K562 (cell line): ENCODE measurements around the gene BACH1. TPM values are rescaled to one million over a fixed set of nuclear protein-coding genes. Genes with fewer than 3 reads are reported as not detected.

Experiments used
- EHMT2 ChIP-seq: fragments of 450-650 bp; IDR thresholded peaks from 2 replicates; pipeline ENCODE4 v1.6.1; 2018; ENCODE audit warnings: antibody characterized with exemption
- ESRRA ChIP-seq: fragments of 450-650 bp; IDR thresholded peaks from 2 replicates; pipeline ENCODE4 v1.6.1; 2014; ENCODE audit warnings: low read depth, mild to moderate bottlenecking, moderate library complexity, borderline replicate concordance
- ESRRB ChIP-seq: fragments of 250-450 bp; sonication (Bioruptor Pico); IDR thresholded peaks from 2 replicates; pipeline ENCODE4 v1.5.0; 2020; ENCODE audit warnings: mild to moderate bottlenecking, moderate library complexity, borderline replicate concordance
- FOSL1 ChIP-seq: fragments of 200-800 bp; sonication (Bioruptor generic); conservative IDR thresholded peaks from 2 replicates; pipeline ENCODE4 v1.6.1; 2016; ENCODE audit warnings: missing genetic modification characterization, missing compliant biosample characterization
- FOXK1 ChIP-seq: sonication (generic); formaldehyde crosslinking; IDR thresholded peaks from 2 replicates; pipeline ENCODE4 v1.8.0; 2022; ENCODE audit warnings: missing genetic modification reagents, mild to moderate bottlenecking, borderline replicate concordance
- POLR3G ChIP-seq: IDR thresholded peaks from 2 replicates; pipeline ENCODE4 v1.6.1; 2011; ENCODE audit not compliant: insufficient read length, insufficient replicate concordance; ENCODE audit errors: extremely low read depth
- TCFL5 ChIP-seq: fragments of 250-450 bp; sonication (Bioruptor Pico); conservative IDR thresholded peaks from 2 replicates; pipeline ENCODE4 v1.6.1; 2021; ENCODE audit warnings: mild to moderate bottlenecking, moderate library complexity, matching md5 sums
- TEAD1 ChIP-seq, 2 experiments: fragments of 450-650 bp in 1 of 2; sonication (generic) in 1 of 2; formaldehyde crosslinking; IDR thresholded peaks; 2 replicates each; pipeline versions ENCODE4 v1.4.0 to v1.8.0; 2020 to 2022; ENCODE audit warnings: mild to moderate bottlenecking in 2 of 2, missing genetic modification reagents in 1 of 2
- USF2 ChIP-seq: sonication (generic); formaldehyde crosslinking; IDR thresholded peaks from 2 replicates; pipeline ENCODE4 v1.5.0; 2020; ENCODE audit warnings: missing genetic modification reagents
- ZNF134 ChIP-seq: fragments of 250-450 bp; sonication (Bioruptor Pico); conservative IDR thresholded peaks from 2 replicates; pipeline ENCODE4 v1.4.0; 2020
- ZNF143 ChIP-seq: sonication (generic); formaldehyde crosslinking; IDR thresholded peaks from 2 replicates; pipeline ENCODE4 v1.9.0; 2022; ENCODE audit warnings: mild to moderate bottlenecking, missing genetic modification reagents
- ZNF174 ChIP-seq: fragments of 250-450 bp; sonication (Bioruptor Pico); IDR thresholded peaks from 2 replicates; pipeline ENCODE4 v1.4.0; 2020; ENCODE audit warnings: mild to moderate bottlenecking
- ZNF197 ChIP-seq: fragments of 200-800 bp; sonication (Bioruptor generic); IDR thresholded peaks from 2 replicates; pipeline ENCODE4 v1.6.1; 2016; ENCODE audit warnings: low read depth, missing genetic modification characterization, missing compliant biosample characterization
- ZNF436 ChIP-seq: fragments of 250-450, 450-650 bp; sonication (Bioruptor Pico); formaldehyde crosslinking; IDR thresholded peaks from 2 replicates; pipeline ENCODE4 v1.7.0; 2020; ENCODE audit warnings: mild to moderate bottlenecking
- ZNF444 ChIP-seq: fragments of 250-450 bp; sonication (Bioruptor Pico); IDR thresholded peaks from 2 replicates; pipeline ENCODE4 v1.4.0; 2020; ENCODE audit warnings: mild to moderate bottlenecking, moderate library complexity
- ZNF696 ChIP-seq: fragments of 250-450 bp; sonication (Bioruptor Pico); conservative IDR thresholded peaks from 2 replicates; pipeline ENCODE4 v1.4.0; 2020; ENCODE audit warnings: mild to moderate bottlenecking, moderate library complexity
- ZNF707 ChIP-seq: fragments of 250-450 bp; sonication (Bioruptor Pico); conservative IDR thresholded peaks from 2 replicates; pipeline ENCODE4 v1.8.0; 2022; ENCODE audit warnings: inconsistent platforms, mild to moderate bottlenecking, moderate library complexity
- ZNF830 ChIP-seq: fragments of 250-450 bp; sonication (Bioruptor Pico); IDR thresholded peaks from 2 replicates; pipeline ENCODE4 v1.5.0; 2021; ENCODE audit warnings: mild to moderate bottlenecking
- polyA plus RNA-seq, 8 experiments: library from polyadenylated mRNA; depleted of rRNA in 4 of 8; stranded (reverse) in 5 of 8; unstranded in 3 of 8; fragments of >200 nt; fragmentation: Nextera tagmentation in 2 of 8; fragmentation: Illumina TruSeq in 1 of 8; extraction: Ambion mirVana in 2 of 8; extraction: Trizol in 1 of 8; gene quantifications; 2 replicates each; pipeline versions ENCODE4 v1.2.1 to v1.2.3, GENCODE V29; 2011 to 2014; ENCODE audit warnings: inconsistent platforms in 1 of 8, missing spikeins in 1 of 8
- total RNA-seq, 7 experiments: library from RNA; depleted of rRNA in 6 of 7; stranded (reverse); fragments of >200 nt in 6 of 7; fragmentation: Illumina TruSeq in 2 of 7; extraction: Trizol in 2 of 7; gene quantifications; 2 replicates each; pipeline versions ENCODE4 v1.2.1 to v1.2.3, GENCODE V29; 2011 to 2021; ENCODE audit warnings: low replicate concordance in 1 of 7
- TF ChIP-seq, protein P1 (sequence below): fragments of 450-650 bp; formaldehyde crosslinking; conservative IDR thresholded peaks from 2 replicates; pipeline ENCODE4 v1.4.0; 2022; ENCODE audit warnings: mild to moderate bottlenecking, missing genetic modification characterization
- TF ChIP-seq, protein P2 (sequence below): IDR thresholded peaks from 2 replicates; pipeline ENCODE4 v1.6.1; 2011; ENCODE audit warnings: borderline replicate concordance, low read depth, mild to moderate bottlenecking, moderate library complexity, low read length; ENCODE audit not compliant: insufficient read depth, poor library complexity, severe bottlenecking

The BACH1 gene
- total and polyA plus RNA-seq, 9 of the 15 experiments (the other 6 are each of a cell fraction or from before 2014, with no cell fraction given), result 10.6 to 58.5 (median 28.6) TPM

- TF ChIP-seq, protein P1, sequence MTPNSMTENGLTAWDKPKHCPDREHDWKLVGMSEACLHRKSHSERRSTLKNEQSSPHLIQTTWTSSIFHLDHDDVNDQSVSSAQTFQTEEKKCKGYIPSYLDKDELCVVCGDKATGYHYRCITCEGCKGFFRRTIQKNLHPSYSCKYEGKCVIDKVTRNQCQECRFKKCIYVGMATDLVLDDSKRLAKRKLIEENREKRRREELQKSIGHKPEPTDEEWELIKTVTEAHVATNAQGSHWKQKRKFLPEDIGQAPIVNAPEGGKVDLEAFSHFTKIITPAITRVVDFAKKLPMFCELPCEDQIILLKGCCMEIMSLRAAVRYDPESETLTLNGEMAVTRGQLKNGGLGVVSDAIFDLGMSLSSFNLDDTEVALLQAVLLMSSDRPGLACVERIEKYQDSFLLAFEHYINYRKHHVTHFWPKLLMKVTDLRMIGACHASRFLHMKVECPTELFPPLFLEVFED (CRISPR knock-in tag), result no peak
- TF ChIP-seq ZNF197, result no peak
- TF ChIP-seq FOXK1 (CRISPR knock-in tag), result no peak
- peak; percentile 53; the same call in 1 of the 2 replicates for TF ChIP-seq ESRRA
- TF ChIP-seq ZNF436 (CRISPR knock-in tag), result no peak
- TF ChIP-seq EHMT2, result peak; percentile 73; the same call in 1 of the 2 replicates
- no peak for TF ChIP-seq ESRRB (CRISPR knock-in tag)
- TF ChIP-seq FOSL1 (tag), result peak; percentile 92
- no peak for TF ChIP-seq ZNF134 (CRISPR knock-in tag)
- TF ChIP-seq ZNF444 (CRISPR knock-in tag), result no peak
- TF ChIP-seq ZNF707 (CRISPR knock-in tag), result no peak
- TF ChIP-seq ZNF830, result no peak
- TF ChIP-seq TCFL5 (CRISPR knock-in tag), result no peak
- no peak for TF ChIP-seq ZNF696
- TF ChIP-seq USF2, result no peak; the same call in 1 of the 2 replicates
- no peak for TF ChIP-seq ZNF174 (CRISPR knock-in tag)
- no peak for TF ChIP-seq POLR3G
- TF ChIP-seq ZNF143 (CRISPR knock-in tag), result no peak
- TF ChIP-seq, protein P2, sequence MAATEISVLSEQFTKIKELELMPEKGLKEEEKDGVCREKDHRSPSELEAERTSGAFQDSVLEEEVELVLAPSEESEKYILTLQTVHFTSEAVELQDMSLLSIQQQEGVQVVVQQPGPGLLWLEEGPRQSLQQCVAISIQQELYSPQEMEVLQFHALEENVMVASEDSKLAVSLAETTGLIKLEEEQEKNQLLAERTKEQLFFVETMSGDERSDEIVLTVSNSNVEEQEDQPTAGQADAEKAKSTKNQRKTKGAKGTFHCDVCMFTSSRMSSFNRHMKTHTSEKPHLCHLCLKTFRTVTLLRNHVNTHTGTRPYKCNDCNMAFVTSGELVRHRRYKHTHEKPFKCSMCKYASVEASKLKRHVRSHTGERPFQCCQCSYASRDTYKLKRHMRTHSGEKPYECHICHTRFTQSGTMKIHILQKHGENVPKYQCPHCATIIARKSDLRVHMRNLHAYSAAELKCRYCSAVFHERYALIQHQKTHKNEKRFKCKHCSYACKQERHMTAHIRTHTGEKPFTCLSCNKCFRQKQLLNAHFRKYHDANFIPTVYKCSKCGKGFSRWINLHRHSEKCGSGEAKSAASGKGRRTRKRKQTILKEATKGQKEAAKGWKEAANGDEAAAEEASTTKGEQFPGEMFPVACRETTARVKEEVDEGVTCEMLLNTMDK, result no peak
- peak in 1 of 2 experiments; percentile 25; a peak in 1 of 4 replicates for TF ChIP-seq TEAD1 (CRISPR knock-in tag; IDR thresholded peaks at IDR 0.05)
These were observed 1.4 kb downstream of the BACH1 start (continued) for GRCh38 chr21:29299916-29300806.
